Ovary (tissue), 3 donors: Measurements from ENCODE around the gene TSPEAR.

Experiments
- EP300 ChIP-seq: sonication (generic); formaldehyde crosslinking; IDR thresholded peaks from one replicate; pipeline ENCODE4 v1.6.1; 2017; ENCODE audit warnings: antibody characterized with exemption
- POLR2A ChIP-seq: fragments of 450-650 bp; IDR thresholded peaks from one replicate; pipeline ENCODE4 v1.6.1; 2017; ENCODE audit warnings: antibody characterized with exemption, mild to moderate bottlenecking, moderate library complexity
- TF ChIP-seq, protein P1 (sequence below), 3 donors: fragments of 450-650 bp in 2 of 3; fragments of 200-600 bp in 1 of 3; IDR thresholded peaks; one replicate each; pipeline versions ENCODE4 v1.5.1 to v1.8.0; 2016 to 2022; ENCODE audit warnings: antibody characterized with exemption in 3 of 3, mild to moderate bottlenecking in 1 of 3
- donor health status: DM: no; HTN: no; CAD: no.

DNA sequence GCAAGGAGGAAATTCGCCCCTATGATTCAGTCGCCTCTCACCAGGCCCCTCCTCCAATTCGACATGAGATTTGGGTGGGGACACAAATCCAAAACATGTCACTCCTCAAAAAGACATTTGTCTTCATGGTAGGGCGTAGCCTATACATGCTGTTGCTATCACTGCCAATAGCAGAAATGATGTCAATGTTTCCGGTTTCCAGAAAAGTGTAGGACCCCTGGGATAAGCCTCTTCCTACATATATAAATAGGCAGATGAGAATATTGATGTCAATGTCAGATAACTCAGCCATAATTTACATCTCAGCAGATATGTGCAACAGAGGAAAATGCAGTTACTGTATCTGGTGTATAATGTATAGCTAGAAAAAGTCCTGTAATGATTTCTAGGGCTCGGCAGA lies 239.4 kb downstream of the TSPEAR start:
- TF ChIP-seq, protein P1, sequence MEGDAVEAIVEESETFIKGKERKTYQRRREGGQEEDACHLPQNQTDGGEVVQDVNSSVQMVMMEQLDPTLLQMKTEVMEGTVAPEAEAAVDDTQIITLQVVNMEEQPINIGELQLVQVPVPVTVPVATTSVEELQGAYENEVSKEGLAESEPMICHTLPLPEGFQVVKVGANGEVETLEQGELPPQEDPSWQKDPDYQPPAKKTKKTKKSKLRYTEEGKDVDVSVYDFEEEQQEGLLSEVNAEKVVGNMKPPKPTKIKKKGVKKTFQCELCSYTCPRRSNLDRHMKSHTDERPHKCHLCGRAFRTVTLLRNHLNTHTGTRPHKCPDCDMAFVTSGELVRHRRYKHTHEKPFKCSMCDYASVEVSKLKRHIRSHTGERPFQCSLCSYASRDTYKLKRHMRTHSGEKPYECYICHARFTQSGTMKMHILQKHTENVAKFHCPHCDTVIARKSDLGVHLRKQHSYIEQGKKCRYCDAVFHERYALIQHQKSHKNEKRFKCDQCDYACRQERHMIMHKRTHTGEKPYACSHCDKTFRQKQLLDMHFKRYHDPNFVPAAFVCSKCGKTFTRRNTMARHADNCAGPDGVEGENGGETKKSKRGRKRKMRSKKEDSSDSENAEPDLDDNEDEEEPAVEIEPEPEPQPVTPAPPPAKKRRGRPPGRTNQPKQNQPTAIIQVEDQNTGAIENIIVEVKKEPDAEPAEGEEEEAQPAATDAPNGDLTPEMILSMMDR (IDR thresholded peaks at IDR 0.05), result no peak
- TF ChIP-seq POLR2A (no peak), EP300 (no peak)
